ENCODE results near the gene APPL2. TPM values are rescaled to one million over a fixed set of nuclear protein-coding genes. Genes with fewer than 3 reads are reported as not detected.

The APPL2 gene
- total and polyA plus RNA-seq, 2 donors (not counting 1 experiment from before 2014, with no cell fraction given), result 20.5 to 58.3 TPM

- peaks cover 0 to 6% (median 4%) of the 10 kb centered on the region in 3 donors for H3K9me3 ChIP-seq (ENCODE audit: control extremely low read depth in 1 of 3, control insufficient read depth in 2 of 3, insufficient read depth in 1 of 3, low read length in 2 of 3)
- H3K79me2 ChIP-seq (ENCODE audit: control insufficient read depth, insufficient read depth, low read length), result no peaks in the 10 kb centered on the region
- no peak overlapping the region for H3K4me2 ChIP-seq (replicated peaks; ENCODE audit: low read depth, low read length, poor library complexity, severe bottlenecking)
- Mint-ChIP-seq H3K9me3 (ENCODE audit: insufficient read depth) (peaks cover 8% of the 10 kb centered on the region), H3K27me3 (peaks cover 14% of the 10 kb centered on the region), H3K27ac (no peak overlapping the region), H3K4me3 (no peak overlapping the region), H3K4me1 (peaks cover 18% of the 10 kb centered on the region)
- DNase-seq (no peak), ATAC-seq (ENCODE audit: low read depth) (no peak)
- H3K9ac ChIP-seq (ENCODE audit: low read length), result no peak overlapping the region
- H2AFZ ChIP-seq (ENCODE audit: insufficient read depth, low read depth, low read length, poor library complexity, severe bottlenecking), result no peak overlapping the region
- H3K27ac ChIP-seq (ENCODE audit: low read length in 2 of 2), result no peak overlapping the region
- TF ChIP-seq EZH2 (IDR thresholded peaks at IDR 0.05; ENCODE audit: borderline replicate concordance, insufficient read depth, low read depth, low read length, poor library complexity, severe bottlenecking), result no peak
- TF ChIP-seq CTCF (IDR thresholded peaks at IDR 0.05), result no peak
- ChIA-PET POLR2A (no interaction called here), CTCF (interaction anchor here (1.3 kb wide), 1 partner anchor 9 kb away, joined by 4 read pairs; no protein-coding TSS in a partner anchor)
- H4K20me1 ChIP-seq (ENCODE audit: control insufficient read depth, insufficient read depth, low read length, poor library complexity, severe bottlenecking), result no peaks in the 10 kb centered on the region
- H3K4me1 ChIP-seq (ENCODE audit: control insufficient read depth in 2 of 2, insufficient read depth in 2 of 2, low read length in 2 of 2), result peaks cover 0 to 10% of the 10 kb centered on the region in 2 donors
- H3K4me3 ChIP-seq (ENCODE audit: control extremely low read depth in 1 of 5, extremely low read depth in 1 of 5, insufficient read depth in 1 of 5, low read depth in 2 of 5, low read length in 4 of 5), result no peak overlapping the region
- H3K27me3 ChIP-seq (replicated peaks in 1 of 4; ENCODE audit: control extremely low read depth in 1 of 4, control insufficient read depth in 3 of 4, insufficient read depth in 4 of 4, low read length in 3 of 4), result no peaks in the 10 kb centered on the region
- no CpG with 5 or more reads among the region's 3 CpGs for WGBS (ENCODE audit: insufficient coverage)
- no peaks in the 10 kb centered on the region for H3K36me3 ChIP-seq (replicated peaks in 1 of 2; ENCODE audit: control extremely low read depth in 1 of 2, control insufficient read depth in 1 of 2, extremely low read depth in 1 of 2, insufficient read depth in 2 of 2, low read length in 1 of 2)
- intact Hi-C loops (cut with micrococcal nuclease), result no loop called here
Measured at GRCh38 chr12:105259226-105259625, 23.3 kb upstream of the APPL2 start.

DNA sequence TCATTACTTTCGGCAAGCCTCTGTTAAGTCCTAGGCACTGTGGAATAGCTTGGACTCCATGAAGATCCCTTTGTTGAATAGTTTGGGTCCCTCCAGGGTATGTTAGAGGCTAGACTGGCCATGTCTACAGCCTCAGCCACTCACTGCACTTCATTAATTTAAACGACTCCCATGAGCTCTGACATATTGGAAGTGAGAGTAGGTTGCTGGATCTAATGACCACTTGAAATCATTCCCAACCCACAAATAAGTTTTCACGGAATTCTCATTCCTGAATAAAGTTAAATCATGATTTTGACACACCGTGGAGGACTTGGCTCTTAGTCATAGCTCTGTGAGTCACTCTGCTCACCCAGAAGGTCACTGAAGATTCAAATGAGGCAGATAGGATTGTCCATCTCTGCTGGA is 21.4 kb upstream of the APPL2 start:
- H3K27ac Mint-ChIP-seq, result no peak overlapping the region
- DNase-seq, result no peak
- Histone ChIP-seq H4K20me1 (ENCODE audit: control insufficient read depth, insufficient read depth, low read length, poor library complexity, severe bottlenecking) (no peaks in the 10 kb centered on the region), H3K9ac (ENCODE audit: low read length) (no peak overlapping the region), H3K79me2 (ENCODE audit: control insufficient read depth, insufficient read depth, low read length) (no peaks in the 10 kb centered on the region), H3K27me3 (replicated peaks in 1 of 4; ENCODE audit: control extremely low read depth in 1 of 4, control insufficient read depth in 3 of 4, insufficient read depth in 4 of 4, low read length in 3 of 4) (no peaks in the 10 kb centered on the region), H3K4me2 (replicated peaks; ENCODE audit: low read depth, low read length, poor library complexity, severe bottlenecking) (no peak overlapping the region), H3K36me3 (replicated peaks in 1 of 2; ENCODE audit: control extremely low read depth in 1 of 2, control insufficient read depth in 1 of 2, extremely low read depth in 1 of 2, insufficient read depth in 2 of 2, low read length in 1 of 2) (no peaks in the 10 kb centered on the region), H3K4me1 (ENCODE audit: control insufficient read depth in 2 of 2, insufficient read depth in 2 of 2, low read length in 2 of 2) (peaks cover 0 to 10% of the 10 kb centered on the region in 2 donors), H3K27ac (ENCODE audit: low read length in 2 of 2) (no peak overlapping the region), H3K4me3 (ENCODE audit: control extremely low read depth in 1 of 5, extremely low read depth in 1 of 5, insufficient read depth in 1 of 5, low read depth in 2 of 5, low read length in 4 of 5) (no peak overlapping the region), H3K9me3 (ENCODE audit: control extremely low read depth in 1 of 3, control insufficient read depth in 2 of 3, insufficient read depth in 1 of 3, low read length in 2 of 3) (peaks cover 0 to 6% (median 4%) of the 10 kb centered on the region in 3 donors), H2AFZ (ENCODE audit: insufficient read depth, low read depth, low read length, poor library complexity, severe bottlenecking) (no peak overlapping the region)
- H3K4me3 Mint-ChIP-seq, result no peak overlapping the region
- no peaks in the 10 kb centered on the region for H3K27me3 Mint-ChIP-seq
- POLR2A ChIA-PET, result no interaction called here
- intact Hi-C loops (cut with micrococcal nuclease), result no loop called here
- H3K4me1 Mint-ChIP-seq, result peaks cover 18% of the 10 kb centered on the region
- H3K9me3 Mint-ChIP-seq (ENCODE audit: insufficient read depth), result peaks cover 8% of the 10 kb centered on the region
- CTCF ChIA-PET, result no interaction called here
- TF ChIP-seq CTCF (IDR thresholded peaks at IDR 0.05), result no peak
- no peak for TF ChIP-seq EZH2 (IDR thresholded peaks at IDR 0.05; ENCODE audit: borderline replicate concordance, insufficient read depth, low read depth, low read length, poor library complexity, severe bottlenecking)
- 100% methylated on average over 1 of the region's 4 CpGs for WGBS (ENCODE audit: insufficient coverage)
- no peak for ATAC-seq (ENCODE audit: low read depth)

All from B cell (primary cell).